GM19239 (cell line): ENCODE data around the gene PEX5.
"Not testable (repeated sequence)": the region's sequence is repeated elsewhere in the genome, so short reads cannot be mapped to it uniquely, and the experiment has no call there.

Experiments
- DNase-seq: peaks from one replicate; pipeline ENCODE4 v3.0.0; 2011; ENCODE audit warnings: low spot score; ENCODE audit not compliant: insufficient read length
- FAIRE-seq: peaks from 2 replicates; lab custom pipeline; 2011; peaks lifted over from hg19 to GRCh38; lab: Jason Lieb, UNC

The PEX5 gene

GRCh38 chr12:7158781-7159609 lies 30.5 kb upstream of the PEX5 start:
- no peak for FAIRE-seq

GRCh38 chr12:7160183-7160582 lies 29.3 kb upstream of the PEX5 start:
- FAIRE-seq (no peak), DNase-seq (no peak)

More at GRCh38 chr12:7158781-7159609, 30.5 kb upstream of the PEX5 start:
- no peak for DNase-seq

- no peak for FAIRE-seq
- DNase-seq = no peak
These were observed 28.2 kb upstream of the PEX5 start for GRCh38 chr12:7161327-7161726.

GRCh38 chr12:7161811-7162210 lies 27.7 kb upstream of the PEX5 start:
- DNase-seq = no peak
- no peak for FAIRE-seq

GRCh38 chr12:7162691-7163114 lies 26.8 kb upstream of the PEX5 start:
- DNase-seq (no peak), FAIRE-seq (no peak)

GRCh38 chr12:7169951-7170350 lies 19.5 kb upstream of the PEX5 start:
- no peak for FAIRE-seq
- DNase-seq = no peak

- DNase-seq = no peak
- no peak for FAIRE-seq
These were observed 17.6 kb upstream of the PEX5 start for GRCh38 chr12:7171854-7172253.

- no peak for FAIRE-seq
- no peak for DNase-seq
These were observed 14.0 kb upstream of the PEX5 start for GRCh38 chr12:7175493-7175892.

GRCh38 chr12:7176595-7176994 lies 12.9 kb upstream of the PEX5 start:
- DNase-seq (no peak), FAIRE-seq (no peak)

- DNase-seq = no peak
- FAIRE-seq = no peak
These were observed 11.0 kb upstream of the PEX5 start for GRCh38 chr12:7178481-7178880.

GRCh38 chr12:7180685-7181084 lies 8.8 kb upstream of the PEX5 start:
- DNase-seq (no peak), FAIRE-seq (no peak)

GRCh38 chr12:7186058-7186457 lies 3.4 kb upstream of the PEX5 start:
- FAIRE-seq, DNase-seq: not testable (repeated sequence)

- DNase-seq (no peak), FAIRE-seq (peak; percentile 56)
These were observed 706 bp upstream of the PEX5 start for GRCh38 chr12:7188562-7189397.

GRCh38 chr12:7190268-7191055 lies 976 bp downstream of the PEX5 start:
- DNase-seq = no peak
- no peak for FAIRE-seq

- DNase-seq = no peak
- FAIRE-seq = no peak
These were observed 4.2 kb downstream of the PEX5 start for GRCh38 chr12:7193674-7194073.

GRCh38 chr12:7197841-7198240 lies 8.4 kb downstream of the PEX5 start:
- FAIRE-seq = no peak
- DNase-seq = no peak

GRCh38 chr12:7203109-7203508 lies 13.6 kb downstream of the PEX5 start:
- DNase-seq = no peak
- FAIRE-seq = no peak

GRCh38 chr12:7205091-7205490 lies 15.6 kb downstream of the PEX5 start:
- no peak for FAIRE-seq

GRCh38 chr12:7206691-7207090 lies 17.2 kb downstream of the PEX5 start:
- FAIRE-seq (no peak), DNase-seq (no peak)

More at GRCh38 chr12:7205091-7205490, 15.6 kb downstream of the PEX5 start:
- no peak for DNase-seq

- DNase-seq (no peak), FAIRE-seq (no peak)
These were observed 18.6 kb downstream of the PEX5 start for GRCh38 chr12:7207866-7208625.
